Loucy (cell line): ENCODE measurements around the gene PI4KA.

ENCODE experiments used
- H2AFZ ChIP-seq: fragments of 200-600 bp; sonication (generic); 2 replicates; pipeline ENCODE4 v1.6.0; 2016; ENCODE audit warnings: antibody characterized with exemption, mild to moderate bottlenecking, low read length, moderate library complexity
- H3F3A ChIP-seq: fragments of 200-600 bp; 2 replicates; pipeline ENCODE4 v1.6.0; 2016; ENCODE audit warnings: antibody characterized with exemption, low read depth, mild to moderate bottlenecking
- H3K27me3 ChIP-seq: fragments of 200-600 bp; sonication (generic); 2 replicates; pipeline ENCODE4 v1.6.1; 2014; ENCODE audit warnings: low read length, mild to moderate bottlenecking; ENCODE audit not compliant: insufficient read depth, poor library complexity, severe bottlenecking
- H3K36me3 ChIP-seq: fragments of 200-600 bp; sonication (generic); 2 replicates; pipeline ENCODE4 v1.6.1; 2016; ENCODE audit warnings: low read length; ENCODE audit not compliant: insufficient read depth
- H3K4me1 ChIP-seq: fragments of 200-600 bp; sonication (generic); 2 replicates; pipeline ENCODE4 v1.5.1; 2014; ENCODE audit warnings: low read length, mild to moderate bottlenecking; ENCODE audit not compliant: insufficient read depth, poor library complexity, severe bottlenecking
- H3K4me2 ChIP-seq: fragments of 200-600 bp; sonication (generic); 2 replicates; pipeline ENCODE4 v1.6.0; 2014; ENCODE audit warnings: antibody characterized with exemption, low read length, low read depth, mild to moderate bottlenecking; ENCODE audit not compliant: poor library complexity, severe bottlenecking
- H3K4me3 ChIP-seq: fragments of 200-600 bp; sonication (generic); 2 replicates; pipeline ENCODE4 v1.5.1; 2014; ENCODE audit warnings: low read length, mild to moderate bottlenecking, mixed read lengths; ENCODE audit not compliant: poor library complexity, severe bottlenecking
- H3K79me2 ChIP-seq: fragments of 200-600 bp; sonication (generic); 2 replicates; pipeline ENCODE4 v1.6.1; 2014; ENCODE audit warnings: low read length; ENCODE audit not compliant: insufficient read depth
- H3K9ac ChIP-seq: fragments of 200-600 bp; sonication (generic); 2 replicates; pipeline ENCODE4 v1.6.0; 2014; ENCODE audit warnings: mild to moderate bottlenecking, low read depth, low read length, moderate library complexity; ENCODE audit not compliant: poor library complexity, severe bottlenecking
- H3K9me2 ChIP-seq: fragments of 200-600 bp; sonication (generic); replicated peaks from 2 replicates; pipeline ENCODE4 v1.6.1; 2016; ENCODE audit warnings: low read depth, low read length, mixed read lengths
- H3K9me3 ChIP-seq: fragments of 200-600 bp; sonication (generic); 2 replicates; pipeline ENCODE4 v1.6.1; 2014; ENCODE audit warnings: mild to moderate bottlenecking, antibody characterized with exemption, low read length, low read depth; ENCODE audit not compliant: insufficient read depth
- H4K20me1 ChIP-seq: fragments of 200-600 bp; sonication (generic); 2 replicates; pipeline ENCODE4 v1.6.0; 2014; ENCODE audit warnings: antibody characterized with exemption, low read length, mild to moderate bottlenecking; ENCODE audit not compliant: insufficient read depth, poor library complexity, severe bottlenecking
- CTCF ChIP-seq: fragments of 200-600 bp; sonication (generic); conservative IDR thresholded peaks from 2 replicates; pipeline ENCODE4 v1.5.1; 2014; ENCODE audit warnings: mild to moderate bottlenecking, antibody characterized with exemption, low read length
- EZH2phosphoT487 ChIP-seq: fragments of 200-600 bp; IDR thresholded peaks from 2 replicates; pipeline ENCODE4 v1.6.1; 2018; ENCODE audit warnings: antibody characterized with exemption, mild to moderate bottlenecking, moderate library complexity, borderline replicate concordance

The PI4KA gene

GRCh38 chr22:20775342-20775895, 83.2 kb downstream of the PI4KA start:
- H3K36me3 ChIP-seq = peaks cover 16% of the 10 kb centered on the region; the same call in 1 of the 2 replicates
- no peak overlapping the region for H3K9ac ChIP-seq
- H3K9me3 ChIP-seq = no peaks in the 10 kb centered on the region
- no peaks in the 10 kb centered on the region for H3K27me3 ChIP-seq
- H3K79me2 ChIP-seq = no peaks in the 10 kb centered on the region
- H3F3A ChIP-seq = no peaks in the 10 kb centered on the region
- no peak overlapping the region for H3K4me3 ChIP-seq
- H4K20me1 ChIP-seq = no peaks in the 10 kb centered on the region
- H3K9me2 ChIP-seq = no peaks in the 10 kb centered on the region
- H3K4me2 ChIP-seq = no peak overlapping the region
- TF ChIP-seq CTCF (no peak), EZH2phosphoT487 (no peak)
- peaks cover 12% of the 10 kb centered on the region for H3K4me1 ChIP-seq
- H2AFZ ChIP-seq = no peak overlapping the region

GRCh38 chr22:20774882-20775281, 83.7 kb downstream of the PI4KA start:
- Histone ChIP-seq H3K27me3 (no peaks in the 10 kb centered on the region), H3K9me3 (no peaks in the 10 kb centered on the region), H3K4me3 (no peak overlapping the region), H2AFZ (no peak overlapping the region), H3K4me1 (peaks cover 13% of the 10 kb centered on the region), H3F3A (no peaks in the 10 kb centered on the region), H3K36me3 (peaks cover 16% of the 10 kb centered on the region; the same call in 1 of the 2 replicates), H3K4me2 (no peak overlapping the region), H4K20me1 (no peaks in the 10 kb centered on the region), H3K79me2 (no peaks in the 10 kb centered on the region), H3K9ac (no peak overlapping the region), H3K9me2 (no peaks in the 10 kb centered on the region)
- TF ChIP-seq CTCF (no peak), EZH2phosphoT487 (no peak)

GRCh38 chr22:20773793-20774212, 84.8 kb downstream of the PI4KA start, which contains the start of gene SERPIND1:
Gene SERPIND1, plus strand, starts transcription at chr22:20774113. Its CDS starts 5,200 bp downstream, at chr22:20779313.
- peaks cover 14% of the 10 kb centered on the region for H3K4me1 ChIP-seq
- H3K9ac ChIP-seq = no peak within 1 kb of the TSS
- TF ChIP-seq EZH2phosphoT487 (no peak), CTCF (no peak)
- H3K36me3 ChIP-seq = peaks cover 9% of the 10 kb centered on the region; the same call in 1 of the 2 replicates
- no peak within 1 kb of the TSS for H2AFZ ChIP-seq
- no peaks in the 10 kb centered on the region for H4K20me1 ChIP-seq
- no peak within 1 kb of the TSS for H3K4me2 ChIP-seq
- no peaks in the 10 kb centered on the region; the same call in 1 of the 2 replicates for H3K79me2 ChIP-seq
- no peaks in the 10 kb centered on the region for H3F3A ChIP-seq
- no peaks in the 10 kb centered on the region for H3K27me3 ChIP-seq
- no peak within 1 kb of the TSS for H3K4me3 ChIP-seq
- H3K9me2 ChIP-seq = no peaks in the 10 kb centered on the region
- H3K9me3 ChIP-seq = no peaks in the 10 kb centered on the region
